Measurements from ENCODE around the gene CISD1.

GRCh38 chr10:58311026-58311425 lies 42.1 kb downstream of the CISD1 start:
- TF ChIP-seq CTCF (IDR thresholded peaks at IDR 0.05) (no peak), POLR2A (IDR thresholded peaks at IDR 0.05; ENCODE audit: low read depth) (no peak)
